Stimulated activated CD4-positive, alpha-beta T cell treated with anti-CD3 and anti-CD28 coated beads, Interleukin-2, amount 100 ng/mL, for 4 hours (primary cell): ENCODE results near the gene CSTPP1.
"Not testable (repeated sequence)": the region's sequence is repeated elsewhere in the genome, so short reads cannot be mapped to it uniquely, and the experiment has no call there.

Experiments used
- DNase-seq: peaks from one replicate; pipeline ENCODE4 v3.0.0-alpha.2; 2020; ENCODE audit warnings: low read depth

Gene CSTPP1

GRCh38 chr11:47099918-47100315, 163.4 kb downstream of the CSTPP1 start:
- no peak for DNase-seq

DNA sequence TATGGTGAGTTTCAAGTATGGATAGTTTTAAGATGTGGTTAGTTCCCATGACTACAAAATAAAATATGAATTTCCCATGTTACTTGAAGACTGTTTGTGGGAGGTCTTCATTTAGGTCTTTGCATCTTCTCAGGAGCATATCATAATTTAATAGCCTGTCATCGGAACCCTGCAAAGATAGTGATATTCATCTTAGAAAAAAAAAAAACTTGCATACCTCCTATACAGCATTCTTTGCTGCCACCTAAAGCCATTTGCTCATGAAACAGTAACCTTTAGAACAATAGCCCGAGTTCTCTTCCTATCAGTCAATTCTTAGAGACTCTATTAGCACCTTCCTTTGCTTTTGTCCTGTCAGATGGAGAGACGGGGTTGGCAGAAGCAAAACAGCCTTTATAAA, 164.8 kb downstream of the CSTPP1 start:
- no peak for DNase-seq

DNA sequence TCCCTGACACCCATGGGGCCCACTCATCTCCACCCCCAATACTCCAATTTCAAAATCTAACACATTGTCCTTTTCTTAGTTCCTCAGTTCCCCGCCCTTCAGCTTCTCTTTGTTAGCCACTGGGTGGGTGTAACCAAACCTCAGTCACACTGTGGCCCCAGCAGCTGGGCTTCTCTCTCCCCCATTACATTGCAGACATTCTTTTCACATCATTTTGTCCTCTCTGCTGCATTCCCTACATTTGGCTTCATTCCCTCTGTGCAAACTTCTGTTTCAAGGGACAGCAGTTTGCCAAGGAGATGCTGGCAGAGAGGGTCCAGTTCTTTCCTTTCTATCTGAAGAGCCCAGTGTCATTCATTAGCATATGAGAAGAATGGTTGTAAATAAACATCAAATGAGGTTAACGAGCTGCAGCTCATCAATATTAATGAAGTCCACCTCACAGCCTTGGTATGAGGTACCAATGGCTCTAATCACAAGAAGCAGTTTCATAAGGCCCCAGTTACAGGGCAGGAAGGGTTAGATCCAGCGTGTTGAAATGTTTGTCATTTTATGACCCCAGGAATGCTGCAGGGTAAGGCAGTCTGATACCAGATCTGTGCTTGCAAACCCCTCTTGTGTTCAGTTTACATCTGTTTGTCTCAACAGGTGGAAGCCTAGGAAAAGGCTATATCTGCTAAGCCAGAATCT, 167.8 kb downstream of the CSTPP1 start:
- no peak for DNase-seq

GRCh38 chr11:47105541-47105940, 169.0 kb downstream of the CSTPP1 start:
- DNase-seq, result no peak

DNA sequence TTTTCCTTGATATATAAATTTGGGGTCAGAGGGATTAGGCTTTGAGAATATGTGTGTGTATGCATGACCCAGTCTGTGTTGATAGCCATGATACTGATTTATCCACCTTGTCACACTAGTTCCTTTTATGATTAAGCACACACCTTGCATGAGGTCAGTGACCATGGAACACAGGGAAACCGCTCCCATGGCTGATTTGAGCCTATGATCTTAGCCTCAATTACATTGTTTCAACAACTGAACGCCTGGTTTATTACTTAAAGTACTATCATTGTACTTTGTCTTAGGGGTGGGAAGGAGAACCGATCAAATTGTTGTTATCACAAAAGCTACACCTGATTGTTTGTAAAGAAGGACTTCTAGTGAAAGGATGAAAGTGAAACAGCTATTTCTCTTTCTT, 169.4 kb downstream of the CSTPP1 start:
- no peak for DNase-seq

- no peak for DNase-seq
Observed at GRCh38 chr11:47106798-47107411, 170.3 kb downstream of the CSTPP1 start.

GRCh38 chr11:47107744-47108143, 171.2 kb downstream of the CSTPP1 start:
- no peak for DNase-seq

DNA sequence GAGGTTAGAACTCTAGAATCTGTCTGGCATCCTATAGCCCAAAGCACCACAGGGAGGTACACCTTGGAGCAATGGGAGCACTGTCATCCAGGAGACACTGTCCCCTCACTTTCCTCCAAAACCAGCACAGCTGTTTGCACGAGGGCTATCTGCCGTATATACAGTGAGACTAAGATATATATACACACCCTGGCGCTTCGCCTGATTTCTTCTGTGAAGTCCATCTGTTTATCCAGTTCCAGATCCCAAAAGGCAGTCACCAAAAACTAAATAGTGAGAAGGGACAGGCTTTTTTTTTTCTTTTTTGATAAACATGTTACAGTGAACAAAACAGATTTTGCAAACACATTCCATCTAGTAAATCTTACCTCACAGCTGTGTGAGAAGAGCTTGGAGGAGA, 171.7 kb downstream of the CSTPP1 start:
- no peak for DNase-seq

GRCh38 chr11:47109051-47109726, 172.6 kb downstream of the CSTPP1 start:
- no peak for DNase-seq

GRCh38 chr11:47109727-47110246, 173.2 kb downstream of the CSTPP1 start:
- no peak for DNase-seq

DNA sequence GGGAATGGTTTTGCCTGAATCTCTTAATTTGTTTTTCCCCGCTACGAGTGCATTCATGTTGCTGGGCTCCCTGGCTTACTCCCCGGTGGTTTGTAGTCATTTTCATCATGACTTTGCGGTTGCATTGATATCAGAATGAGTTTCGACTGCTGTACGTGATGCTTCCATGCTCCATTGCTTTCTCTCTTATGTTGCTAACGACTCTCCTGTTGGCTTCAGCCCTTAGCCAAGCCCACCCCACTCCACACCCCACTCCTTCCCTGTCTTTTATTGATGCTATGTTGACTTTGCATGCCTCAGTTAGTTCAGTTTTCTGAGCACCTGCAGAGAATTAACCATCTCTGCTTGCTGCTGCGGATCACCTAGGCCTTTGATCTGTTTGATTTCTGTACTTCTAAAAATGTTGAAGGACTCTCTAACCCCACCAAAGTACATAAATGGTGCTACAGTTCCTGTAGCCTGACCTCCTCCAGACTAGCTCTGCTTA, 174.8 kb downstream of the CSTPP1 start:
- no peak for DNase-seq

DNA sequence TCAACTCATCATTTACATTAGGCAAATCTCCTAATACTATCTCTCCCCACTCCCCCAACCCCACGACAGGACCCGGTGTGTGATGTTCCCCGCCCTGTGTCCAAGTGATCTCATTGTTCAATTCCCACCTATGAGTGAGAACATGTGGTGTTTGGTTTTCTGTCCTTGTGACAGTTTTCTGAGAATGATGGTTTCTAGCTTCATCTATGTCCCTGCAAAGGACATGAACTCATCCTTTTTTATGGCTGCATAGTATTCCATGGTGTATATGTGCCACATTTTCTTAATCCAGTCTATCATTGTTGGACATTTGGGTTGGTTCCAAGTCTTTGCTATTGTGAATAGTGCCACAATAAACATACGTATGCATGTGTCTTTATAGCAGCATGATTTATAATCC, 176.4 kb downstream of the CSTPP1 start:
- DNase-seq, result not testable (repeated sequence)

GRCh38 chr11:47118958-47119688, 182.6 kb downstream of the CSTPP1 start:
- DNase-seq, result peak; percentile 54

DNA sequence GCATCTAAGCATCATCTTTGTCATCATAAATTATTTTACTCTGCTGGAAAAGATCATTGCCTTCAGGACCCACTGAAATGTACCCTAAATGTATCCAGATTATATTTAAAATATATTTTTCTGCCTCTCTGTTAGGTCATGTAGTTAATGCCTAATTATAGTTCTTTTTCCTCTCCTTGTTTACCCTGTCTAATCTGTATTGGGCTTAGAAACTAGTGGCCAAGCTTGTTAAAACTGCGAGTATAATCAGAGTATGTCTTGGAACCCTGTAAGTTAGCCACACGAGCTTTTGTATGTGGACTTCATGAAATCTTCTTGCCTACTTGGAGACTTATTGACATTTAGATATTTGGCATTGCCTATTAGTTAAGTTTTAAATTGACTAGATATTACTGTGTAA, 184.5 kb downstream of the CSTPP1 start:
- DNase-seq, result no peak

DNA sequence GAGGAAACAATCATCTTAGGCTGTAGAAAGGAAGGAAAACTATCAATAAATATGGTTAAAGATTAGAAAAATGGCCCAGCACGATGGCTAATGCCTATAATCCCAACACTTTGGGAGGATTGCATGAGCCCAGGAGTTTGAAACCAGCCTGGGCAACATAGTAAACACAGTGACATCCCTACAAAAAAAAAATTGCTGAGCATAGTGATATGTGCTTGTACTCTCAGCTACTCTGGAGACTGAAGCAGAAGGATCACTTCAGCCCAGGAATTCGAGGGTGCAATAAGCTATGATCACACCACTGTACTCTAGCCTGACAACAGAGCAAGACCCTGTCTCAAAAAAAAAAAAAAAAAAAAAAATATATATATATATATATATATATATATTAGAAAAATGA, 185.2 kb downstream of the CSTPP1 start:
- DNase-seq, result no peak

- DNase-seq, result no peak
Observed at GRCh38 chr11:47123094-47123493, 186.5 kb downstream of the CSTPP1 start.

DNA sequence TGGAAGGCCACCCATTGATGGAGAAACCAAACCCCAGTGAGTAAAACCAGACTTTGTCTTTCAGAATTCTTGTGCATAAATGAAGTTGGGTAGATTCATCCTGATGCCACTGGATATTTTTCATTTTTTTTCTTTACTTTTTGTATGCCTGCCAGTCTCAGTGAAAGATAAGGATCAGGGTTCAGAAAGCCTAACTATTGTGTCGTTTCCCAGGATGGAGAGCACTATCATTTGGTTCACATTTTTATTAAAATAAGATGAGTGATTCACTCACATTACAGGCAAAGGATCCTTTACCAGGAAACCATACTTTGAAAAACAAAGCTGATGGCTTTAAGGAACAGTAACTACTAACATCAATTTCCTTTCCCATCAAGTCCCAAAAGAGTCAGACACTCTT, 188.1 kb downstream of the CSTPP1 start:
- no peak for DNase-seq

GRCh38 chr11:47125083-47125482, 188.5 kb downstream of the CSTPP1 start:
- DNase-seq, result no peak

GRCh38 chr11:47127213-47127612, 190.7 kb downstream of the CSTPP1 start:
- DNase-seq, result no peak

DNA sequence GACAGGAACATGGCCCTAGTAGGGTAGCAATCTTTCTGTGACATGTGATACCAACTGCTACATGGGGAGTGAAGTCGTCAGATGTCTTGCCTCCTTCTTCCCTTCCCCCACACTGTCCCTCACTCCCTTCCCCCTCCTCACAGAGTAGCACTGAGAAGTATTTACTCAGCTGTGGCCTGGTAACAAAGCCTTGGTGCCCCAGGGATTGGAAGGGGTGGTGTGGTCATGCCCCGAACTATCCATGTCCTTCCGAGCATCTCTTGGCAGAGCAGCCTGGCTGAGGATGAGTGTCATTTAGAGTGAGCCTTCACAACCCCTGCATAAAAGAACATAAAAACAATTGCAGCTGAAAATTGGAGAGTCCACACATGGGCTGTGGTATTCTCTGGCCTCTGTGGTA, 194.0 kb downstream of the CSTPP1 start:
- DNase-seq, result no peak

GRCh38 chr11:47131136-47131535, 194.6 kb downstream of the CSTPP1 start:
- DNase-seq, result no peak

GRCh38 chr11:47132490-47132889, 195.9 kb downstream of the CSTPP1 start:
- no peak for DNase-seq
